ENCODE data around the gene RALB.

Gene RALB

DNA sequence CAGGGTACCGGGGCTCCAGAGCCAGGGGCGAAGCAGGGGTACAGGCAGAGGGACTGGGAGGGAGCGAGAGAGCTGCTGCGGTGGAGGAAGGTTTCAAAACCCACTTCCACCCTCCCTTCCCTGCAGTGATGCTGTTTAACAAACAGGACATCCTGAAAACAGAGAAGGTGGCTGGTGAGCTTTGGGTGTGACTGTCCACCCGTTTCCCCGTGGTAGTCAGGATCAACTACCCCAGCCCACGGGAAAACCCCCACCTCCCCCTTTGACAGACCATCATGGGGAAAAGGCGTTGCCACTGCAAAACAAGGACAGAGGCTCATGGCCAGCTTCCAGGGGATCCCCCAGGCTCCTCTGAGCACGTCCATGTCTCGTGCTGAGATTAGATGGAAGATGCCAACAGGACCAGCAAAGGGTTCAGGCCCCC, 42.4 kb upstream of the RALB start:
- no peak overlapping the region for H3K4me3 ChIP-seq (ENCODE audit: insufficient read depth, low read depth, low read length, poor library complexity, severe bottlenecking)
- no peaks in the 10 kb centered on the region for H3K9me3 ChIP-seq (ENCODE audit: control insufficient read depth, low read length)
- H3K4me1 ChIP-seq (ENCODE audit: control insufficient read depth, insufficient read depth, low read length, poor library complexity, severe bottlenecking) = peaks cover 11% of the 10 kb centered on the region
- H3K27ac ChIP-seq (ENCODE audit: insufficient read depth, low read length, poor library complexity, severe bottlenecking) = peak overlapping the region; percentile 29
- no peak for DNase-seq
- no peaks in the 10 kb centered on the region for H3K36me3 ChIP-seq (ENCODE audit: control insufficient read depth, insufficient read depth, low read length)
- no peaks in the 10 kb centered on the region for H3K27me3 ChIP-seq (replicated peaks; ENCODE audit: control insufficient read depth, insufficient read depth, low read length, poor library complexity, severe bottlenecking)

DNA sequence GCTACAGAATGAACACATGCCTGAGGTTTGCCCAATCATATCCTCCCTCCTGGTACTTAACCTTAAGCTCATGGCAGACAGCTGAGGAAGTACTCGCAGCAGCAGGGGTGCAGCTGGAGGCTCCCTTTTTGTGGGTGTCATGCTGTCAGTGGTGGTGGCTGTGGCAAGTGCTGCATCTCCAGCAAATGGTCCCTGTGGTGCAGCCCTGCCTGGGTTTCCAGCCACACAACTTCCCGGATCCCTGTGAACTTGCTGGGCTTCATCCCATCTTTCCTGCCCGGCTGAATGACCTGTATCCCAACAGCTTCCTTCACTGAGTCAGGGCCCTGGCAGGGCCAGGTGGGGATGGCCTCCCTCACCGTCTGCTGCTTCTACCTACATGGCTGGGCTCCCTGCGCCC, 34.5 kb upstream of the RALB start:
- DNase-seq = no peak
- Histone ChIP-seq H3K9me3 (ENCODE audit: control insufficient read depth, low read length) (no peaks in the 10 kb centered on the region), H3K27me3 (replicated peaks; ENCODE audit: control insufficient read depth, insufficient read depth, low read length, poor library complexity, severe bottlenecking) (no peaks in the 10 kb centered on the region), H3K27ac (ENCODE audit: insufficient read depth, low read length, poor library complexity, severe bottlenecking) (no peak overlapping the region), H3K4me1 (ENCODE audit: control insufficient read depth, insufficient read depth, low read length, poor library complexity, severe bottlenecking) (peaks cover 5% of the 10 kb centered on the region), H3K4me3 (ENCODE audit: insufficient read depth, low read depth, low read length, poor library complexity, severe bottlenecking) (no peak overlapping the region), H3K36me3 (ENCODE audit: control insufficient read depth, insufficient read depth, low read length) (no peaks in the 10 kb centered on the region)

DNA sequence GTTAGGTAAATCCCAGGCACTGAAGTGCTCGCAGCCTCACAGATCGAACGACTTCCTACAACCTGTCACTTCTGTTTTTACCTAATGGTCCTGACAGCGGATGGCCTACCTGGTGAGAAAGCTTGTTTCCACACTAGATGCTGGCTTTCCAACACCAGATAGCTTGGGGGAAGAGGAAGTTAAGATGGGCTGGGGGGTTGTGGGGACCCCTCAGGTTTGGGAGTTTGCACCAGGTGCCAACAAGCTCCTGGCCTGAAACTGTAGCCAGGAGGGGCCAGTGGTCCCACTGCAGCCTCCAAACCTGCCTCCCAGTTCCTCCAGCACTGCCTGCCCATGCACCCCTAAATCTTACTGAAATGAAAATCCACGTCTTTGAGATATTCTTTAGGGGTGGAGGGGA, 33.4 kb upstream of the RALB start:
- no peak for DNase-seq
- Histone ChIP-seq H3K27me3 (replicated peaks; ENCODE audit: control insufficient read depth, insufficient read depth, low read length, poor library complexity, severe bottlenecking) (no peaks in the 10 kb centered on the region), H3K27ac (ENCODE audit: insufficient read depth, low read length, poor library complexity, severe bottlenecking) (no peak overlapping the region), H3K36me3 (ENCODE audit: control insufficient read depth, insufficient read depth, low read length) (no peaks in the 10 kb centered on the region), H3K4me1 (ENCODE audit: control insufficient read depth, insufficient read depth, low read length, poor library complexity, severe bottlenecking) (peaks cover 11% of the 10 kb centered on the region), H3K4me3 (ENCODE audit: insufficient read depth, low read depth, low read length, poor library complexity, severe bottlenecking) (no peak overlapping the region), H3K9me3 (ENCODE audit: control insufficient read depth, low read length) (no peaks in the 10 kb centered on the region)

DNA sequence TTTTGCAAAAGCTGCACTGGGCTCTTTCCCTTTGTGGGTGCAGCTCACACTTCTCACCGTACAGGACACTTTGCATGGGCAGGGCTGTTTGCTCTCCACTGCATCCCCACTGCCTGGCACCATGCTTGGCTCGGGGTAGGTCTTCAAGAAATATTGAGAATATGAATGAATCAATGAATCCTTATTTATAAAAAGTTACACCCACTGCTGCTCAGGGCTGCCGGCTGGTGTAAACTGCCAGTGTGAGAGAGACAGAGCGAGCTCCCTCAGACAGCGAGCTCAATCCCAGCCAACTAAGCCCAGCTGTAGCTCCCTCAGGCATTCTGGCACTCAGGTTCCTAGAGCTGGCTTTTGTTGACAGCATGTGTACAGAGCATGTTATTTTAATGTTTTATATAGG, 32.9 kb upstream of the RALB start:
- no peaks in the 10 kb centered on the region for H3K9me3 ChIP-seq (ENCODE audit: control insufficient read depth, low read length)
- no peak overlapping the region for H3K27ac ChIP-seq (ENCODE audit: insufficient read depth, low read length, poor library complexity, severe bottlenecking)
- H3K4me3 ChIP-seq (ENCODE audit: insufficient read depth, low read depth, low read length, poor library complexity, severe bottlenecking) = no peak overlapping the region
- H3K4me1 ChIP-seq (ENCODE audit: control insufficient read depth, insufficient read depth, low read length, poor library complexity, severe bottlenecking) = peaks cover 11% of the 10 kb centered on the region
- H3K27me3 ChIP-seq (replicated peaks; ENCODE audit: control insufficient read depth, insufficient read depth, low read length, poor library complexity, severe bottlenecking) = no peaks in the 10 kb centered on the region
- DNase-seq = no peak
- no peaks in the 10 kb centered on the region for H3K36me3 ChIP-seq (ENCODE audit: control insufficient read depth, insufficient read depth, low read length)

DNA sequence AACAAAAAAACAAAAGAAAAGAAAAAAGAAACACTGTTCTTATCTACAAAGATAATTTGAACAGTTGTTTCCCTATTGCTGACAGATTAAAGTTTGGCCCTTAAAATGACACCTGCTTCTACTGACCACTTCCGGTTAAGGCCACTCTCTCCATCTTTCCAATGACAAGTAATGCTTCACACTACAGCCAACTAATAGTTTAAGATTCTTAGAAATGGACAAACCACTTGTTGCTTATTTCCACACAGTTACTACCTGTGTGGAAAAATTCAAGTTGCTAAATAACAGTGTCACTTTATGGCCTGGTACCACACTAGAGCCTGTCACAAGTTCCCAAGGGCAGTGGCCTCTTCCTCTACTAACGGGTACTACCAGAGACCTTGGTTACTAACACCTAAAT, 31.9 kb upstream of the RALB start:
- no peak for DNase-seq
- Histone ChIP-seq H3K27ac (ENCODE audit: insufficient read depth, low read length, poor library complexity, severe bottlenecking) (no peak overlapping the region), H3K4me1 (ENCODE audit: control insufficient read depth, insufficient read depth, low read length, poor library complexity, severe bottlenecking) (peaks cover 11% of the 10 kb centered on the region), H3K27me3 (replicated peaks; ENCODE audit: control insufficient read depth, insufficient read depth, low read length, poor library complexity, severe bottlenecking) (no peaks in the 10 kb centered on the region), H3K9me3 (ENCODE audit: control insufficient read depth, low read length) (no peaks in the 10 kb centered on the region), H3K4me3 (ENCODE audit: insufficient read depth, low read depth, low read length, poor library complexity, severe bottlenecking) (no peak overlapping the region), H3K36me3 (ENCODE audit: control insufficient read depth, insufficient read depth, low read length) (no peaks in the 10 kb centered on the region)

DNA sequence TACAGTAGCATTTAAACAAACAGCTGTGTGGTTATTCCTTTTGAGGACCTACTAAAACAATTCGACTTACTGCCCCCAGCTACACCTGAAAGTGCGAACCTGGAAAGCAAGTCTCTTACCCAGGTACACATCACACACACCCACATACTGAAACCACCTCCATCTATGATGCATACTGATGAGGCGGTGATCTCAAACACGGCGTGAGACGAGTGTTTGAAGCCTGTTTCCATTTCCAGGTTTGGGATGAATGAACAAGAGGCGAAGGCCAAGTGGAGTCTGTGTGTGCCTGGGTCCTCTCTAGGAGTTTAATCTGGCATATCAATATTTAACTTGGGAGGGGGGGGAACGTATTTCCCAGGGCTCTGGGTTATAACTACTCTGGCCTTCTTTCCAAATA, 31.0 kb upstream of the RALB start:
- no peaks in the 10 kb centered on the region for H3K36me3 ChIP-seq (ENCODE audit: control insufficient read depth, insufficient read depth, low read length)
- H3K9me3 ChIP-seq (ENCODE audit: control insufficient read depth, low read length) = no peaks in the 10 kb centered on the region
- H3K27ac ChIP-seq (ENCODE audit: insufficient read depth, low read length, poor library complexity, severe bottlenecking) = no peak overlapping the region
- DNase-seq = no peak
- no peak overlapping the region for H3K4me3 ChIP-seq (ENCODE audit: insufficient read depth, low read depth, low read length, poor library complexity, severe bottlenecking)
- H3K27me3 ChIP-seq (replicated peaks; ENCODE audit: control insufficient read depth, insufficient read depth, low read length, poor library complexity, severe bottlenecking) = no peaks in the 10 kb centered on the region
- peaks cover 11% of the 10 kb centered on the region for H3K4me1 ChIP-seq (ENCODE audit: control insufficient read depth, insufficient read depth, low read length, poor library complexity, severe bottlenecking)

DNA sequence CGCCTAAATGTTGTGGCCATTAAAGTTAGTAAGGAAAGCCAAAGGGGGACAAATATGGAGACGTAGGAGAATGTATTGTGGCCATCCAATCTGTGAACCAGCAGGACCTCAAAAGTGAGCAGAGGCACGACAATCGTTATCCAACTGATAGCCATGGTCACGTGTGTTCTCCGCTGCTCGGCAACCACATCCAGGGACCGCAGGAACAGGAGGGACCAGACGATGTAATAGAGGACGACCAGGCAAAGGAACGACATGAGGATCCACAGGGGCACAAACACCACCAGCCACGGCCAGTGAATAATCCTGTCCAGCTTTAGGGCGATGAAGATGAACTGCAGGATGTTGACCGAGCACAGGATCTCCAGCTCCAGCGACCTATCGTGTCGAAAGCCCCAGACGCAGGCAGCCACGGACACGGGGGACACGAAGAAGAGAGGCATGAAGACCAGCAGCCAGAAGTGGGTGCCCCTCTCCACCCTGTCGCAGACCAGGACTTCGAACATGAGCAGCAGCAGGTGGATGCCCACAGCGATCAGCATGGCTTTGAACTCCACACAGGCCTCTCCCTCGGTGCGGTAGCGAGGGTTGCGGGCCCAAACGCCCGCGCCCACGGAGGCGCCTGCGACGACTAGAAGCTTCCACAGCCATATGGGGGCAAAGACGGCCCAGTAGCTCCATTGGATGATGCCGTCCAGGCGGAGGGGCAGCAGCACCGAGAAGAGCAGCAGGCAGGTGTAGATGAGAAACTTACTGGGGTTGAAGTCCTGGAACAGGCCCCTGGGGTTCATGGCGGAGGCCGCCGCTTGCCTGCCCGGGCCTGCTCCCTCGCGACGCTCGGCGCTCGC, 30.2 kb upstream of the RALB start:
- H3K4me3 ChIP-seq (ENCODE audit: insufficient read depth, low read depth, low read length, poor library complexity, severe bottlenecking) = peak overlapping the region; percentile 79
- H3K27ac ChIP-seq (ENCODE audit: insufficient read depth, low read length, poor library complexity, severe bottlenecking) = peak overlapping the region; percentile 88
- H3K4me1 ChIP-seq (ENCODE audit: control insufficient read depth, insufficient read depth, low read length, poor library complexity, severe bottlenecking) = peaks cover 11% of the 10 kb centered on the region
- no peaks in the 10 kb centered on the region for H3K27me3 ChIP-seq (replicated peaks; ENCODE audit: control insufficient read depth, insufficient read depth, low read length, poor library complexity, severe bottlenecking)
- no peaks in the 10 kb centered on the region for H3K9me3 ChIP-seq (ENCODE audit: control insufficient read depth, low read length)
- H3K36me3 ChIP-seq (ENCODE audit: control insufficient read depth, insufficient read depth, low read length) = no peaks in the 10 kb centered on the region
- no peak for DNase-seq

DNA sequence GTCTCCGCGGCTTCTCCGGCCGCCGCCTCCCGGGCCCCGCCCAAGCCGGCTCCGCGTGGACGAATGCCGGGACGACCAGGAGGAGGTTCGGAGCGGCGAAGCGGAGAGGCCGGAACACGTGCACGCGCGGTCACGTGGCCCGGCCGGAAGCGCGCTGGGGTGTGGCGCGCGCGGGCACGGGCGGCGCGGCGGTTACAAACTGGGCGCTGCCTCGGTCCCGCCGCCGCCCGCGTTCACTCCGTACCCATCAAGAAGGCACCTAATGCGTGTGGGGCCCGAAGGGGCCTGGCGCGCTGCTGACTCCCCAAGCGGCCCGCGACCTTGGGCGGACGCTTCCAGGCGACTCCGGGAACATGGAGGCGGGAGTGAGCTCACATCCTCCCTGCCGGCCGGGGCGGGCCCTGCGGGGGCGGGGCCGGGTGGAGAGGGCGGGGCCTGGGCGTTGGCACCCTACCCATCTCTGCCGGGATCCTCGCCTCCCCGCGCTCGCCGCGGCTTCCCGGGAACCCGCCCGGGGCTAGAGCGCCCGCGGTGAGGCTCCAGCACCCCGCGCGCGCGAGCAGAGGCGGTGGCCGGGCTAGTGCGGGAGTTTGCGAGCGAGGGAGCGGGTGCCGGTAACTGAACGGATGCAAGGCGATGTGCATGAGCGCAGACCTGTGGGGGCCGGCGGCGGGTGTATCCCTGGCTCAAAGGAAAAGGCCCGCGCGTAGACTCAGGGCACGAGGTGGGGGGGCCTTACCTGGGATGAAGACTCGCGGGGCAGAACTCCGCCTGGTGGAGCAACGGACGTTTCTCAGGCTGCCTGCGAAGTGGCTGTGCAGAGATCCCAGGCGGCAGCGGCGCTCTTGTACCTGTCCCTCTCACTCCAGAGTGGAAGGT, 29.4 kb upstream of the RALB start, which contains the start of gene TMEM185B:
Gene TMEM185B (minus strand): TSS at position 367 of the 879 bp plus-strand sequence. CDS start 424 bp downstream, outside the sequence.
- H3K4me3 ChIP-seq (ENCODE audit: insufficient read depth, low read depth, low read length, poor library complexity, severe bottlenecking) = peak within 1 kb of the TSS; percentile 79
- H3K4me1 ChIP-seq (ENCODE audit: control insufficient read depth, insufficient read depth, low read length, poor library complexity, severe bottlenecking) = peaks cover 11% of the 10 kb centered on the region
- H3K36me3 ChIP-seq (ENCODE audit: control insufficient read depth, insufficient read depth, low read length) = no peaks in the 10 kb centered on the region
- no peaks in the 10 kb centered on the region for H3K9me3 ChIP-seq (ENCODE audit: control insufficient read depth, low read length)
- no peaks in the 10 kb centered on the region for H3K27me3 ChIP-seq (replicated peaks; ENCODE audit: control insufficient read depth, insufficient read depth, low read length, poor library complexity, severe bottlenecking)
- peak; percentile 84 to 86 (median 85) for DNase-seq
- peak within 1 kb of the TSS; percentile 88 for H3K27ac ChIP-seq (ENCODE audit: insufficient read depth, low read length, poor library complexity, severe bottlenecking)

DNA sequence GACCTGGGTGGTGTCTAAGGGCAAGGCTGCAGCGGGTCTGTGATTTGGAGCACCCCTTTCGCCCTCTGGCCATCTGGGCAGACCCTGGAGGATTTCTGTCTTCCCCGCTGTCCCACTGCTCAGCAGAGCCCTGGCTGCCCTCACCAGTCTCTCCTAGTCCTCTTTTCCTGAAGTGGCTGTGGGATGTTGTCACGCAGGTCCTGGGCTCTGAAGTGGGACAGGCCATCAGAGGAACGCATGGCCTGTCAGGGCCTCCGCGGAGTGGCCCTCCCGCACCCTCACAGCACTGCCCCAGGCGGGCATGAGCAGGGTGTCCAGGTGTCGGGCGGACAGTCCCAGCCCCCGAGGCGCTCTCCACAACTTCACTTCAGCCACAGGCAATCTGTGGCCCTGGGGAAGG, 28.4 kb upstream of the RALB start:
- Histone ChIP-seq H3K27me3 (replicated peaks; ENCODE audit: control insufficient read depth, insufficient read depth, low read length, poor library complexity, severe bottlenecking) (no peaks in the 10 kb centered on the region), H3K27ac (ENCODE audit: insufficient read depth, low read length, poor library complexity, severe bottlenecking) (no peak overlapping the region), H3K9me3 (ENCODE audit: control insufficient read depth, low read length) (no peaks in the 10 kb centered on the region), H3K4me3 (ENCODE audit: insufficient read depth, low read depth, low read length, poor library complexity, severe bottlenecking) (no peak overlapping the region), H3K36me3 (ENCODE audit: control insufficient read depth, insufficient read depth, low read length) (no peaks in the 10 kb centered on the region), H3K4me1 (ENCODE audit: control insufficient read depth, insufficient read depth, low read length, poor library complexity, severe bottlenecking) (peaks cover 11% of the 10 kb centered on the region)
- DNase-seq = no peak
